ENCODE data around the gene MILR1.
A peak's percentile ranks its signal among the peaks of the same experiment; 100 is the strongest.
"Not testable (repeated sequence)": the region's sequence is repeated elsewhere in the genome, so short reads cannot be mapped to it uniquely, and the experiment has no call there.

The MILR1 gene

GRCh38 chr17:64477849-64478248 is 28.9 kb downstream of the MILR1 start:
- H3K9me3 ChIP-seq (ENCODE audit: low read depth, low read length) = no peaks in the 10 kb centered on the region
- peaks cover 34% of the 10 kb centered on the region for H3K36me3 ChIP-seq (ENCODE audit: insufficient read depth, low read length)
- DNase-seq (ENCODE audit: low read depth, low spot score) = no peak
- no peak overlapping the region for H3K9ac ChIP-seq (ENCODE audit: insufficient read length)
- 0 out of 2 replicates have a peak overlapping the region, but pooled peaks have one; percentile 40 for H3K27ac ChIP-seq
- TF ChIP-seq POLR2AphosphoS5 (IDR thresholded peaks at IDR 0.05; ENCODE audit: borderline replicate concordance, low read depth, low read length) (no peak), EZH2 (IDR thresholded peaks at IDR 0.05) (no peak), FOXP2 (optimal IDR thresholded peaks at IDR 0.05; ENCODE audit: control extremely low read depth, extremely low read length, insufficient read depth) (no peak)
- no peak overlapping the region for H3K4me3 ChIP-seq

DNA sequence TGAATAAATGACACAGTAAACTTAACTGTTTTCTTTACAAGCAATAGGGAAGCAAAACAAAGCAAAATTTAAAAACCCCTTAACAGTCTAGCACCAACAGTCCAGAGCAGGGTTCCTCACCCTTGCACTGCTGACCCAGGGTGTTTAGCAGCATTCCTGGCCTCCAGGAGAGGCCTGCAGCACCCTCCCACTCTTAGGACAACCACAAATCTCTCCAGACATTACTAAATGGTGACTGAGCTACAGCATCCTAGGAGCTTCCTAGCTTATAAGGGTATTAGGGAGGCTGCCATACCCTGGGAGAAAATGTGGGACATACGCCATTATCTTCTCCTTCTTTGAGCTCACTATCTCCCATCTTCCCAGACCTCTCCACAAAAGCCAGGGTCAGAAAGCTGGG is 32.0 kb downstream of the MILR1 start:
- DNase-seq (ENCODE audit: low read depth, low spot score) = no peak
- no peak overlapping the region for H3K9ac ChIP-seq (ENCODE audit: insufficient read length)
- H3K27ac ChIP-seq = no peak overlapping the region
- H3K9me3 ChIP-seq (ENCODE audit: low read depth, low read length) = no peaks in the 10 kb centered on the region
- peaks cover 60% of the 10 kb centered on the region for H3K36me3 ChIP-seq (ENCODE audit: insufficient read depth, low read length)
- TF ChIP-seq EZH2 (IDR thresholded peaks at IDR 0.05) = no peak
- TF ChIP-seq FOXP2 (optimal IDR thresholded peaks at IDR 0.05; ENCODE audit: control extremely low read depth, extremely low read length, insufficient read depth) = no peak
- TF ChIP-seq POLR2AphosphoS5 (IDR thresholded peaks at IDR 0.05; ENCODE audit: borderline replicate concordance, low read depth, low read length) = no peak
- no peak overlapping the region for H3K4me3 ChIP-seq

- Histone ChIP-seq H3K4me3 (no peak overlapping the region), H3K36me3 (ENCODE audit: insufficient read depth, low read length) (peaks cover 55% of the 10 kb centered on the region), H3K27ac (no peak overlapping the region), H3K9ac (ENCODE audit: insufficient read length) (no peak overlapping the region), H3K9me3 (ENCODE audit: low read depth, low read length) (no peaks in the 10 kb centered on the region)
- DNase-seq (ENCODE audit: low read depth, low spot score) = no peak
- TF ChIP-seq POLR2AphosphoS5 (IDR thresholded peaks at IDR 0.05; ENCODE audit: borderline replicate concordance, low read depth, low read length) = no peak
- no peak for TF ChIP-seq EZH2 (IDR thresholded peaks at IDR 0.05)
- TF ChIP-seq FOXP2 (optimal IDR thresholded peaks at IDR 0.05; ENCODE audit: control extremely low read depth, extremely low read length, insufficient read depth) = no peak
Observed at GRCh38 chr17:64484380-64484779, 35.5 kb downstream of the MILR1 start.

- no peaks in the 10 kb centered on the region for H3K9me3 ChIP-seq (ENCODE audit: low read depth, low read length)
- DNase-seq (ENCODE audit: low read depth, low spot score) = no peak
- H3K9ac ChIP-seq (ENCODE audit: insufficient read length) = no peak overlapping the region
- H3K27ac ChIP-seq = no peak overlapping the region
- H3K36me3 ChIP-seq (ENCODE audit: insufficient read depth, low read length) = peaks cover 68% of the 10 kb centered on the region
- no peak overlapping the region for H3K4me3 ChIP-seq
- no peak for TF ChIP-seq EZH2 (IDR thresholded peaks at IDR 0.05)
- TF ChIP-seq POLR2AphosphoS5 (IDR thresholded peaks at IDR 0.05; ENCODE audit: borderline replicate concordance, low read depth, low read length) = no peak
- TF ChIP-seq FOXP2 (optimal IDR thresholded peaks at IDR 0.05; ENCODE audit: control extremely low read depth, extremely low read length, insufficient read depth) = no peak
Observed at GRCh38 chr17:64488301-64488700, 39.4 kb downstream of the MILR1 start.

- H3K36me3 ChIP-seq (ENCODE audit: insufficient read depth, low read length) = peaks cover 44% of the 10 kb centered on the region
- no peak overlapping the region for H3K9ac ChIP-seq (ENCODE audit: insufficient read length)
- no peaks in the 10 kb centered on the region for H3K9me3 ChIP-seq (ENCODE audit: low read depth, low read length)
- no peak overlapping the region for H3K4me3 ChIP-seq
- no peak for TF ChIP-seq POLR2AphosphoS5 (IDR thresholded peaks at IDR 0.05; ENCODE audit: borderline replicate concordance, low read depth, low read length)
- TF ChIP-seq FOXP2 (optimal IDR thresholded peaks at IDR 0.05; ENCODE audit: control extremely low read depth, extremely low read length, insufficient read depth) = no peak
- TF ChIP-seq EZH2 (IDR thresholded peaks at IDR 0.05) = no peak
- H3K27ac ChIP-seq = no peak overlapping the region
- DNase-seq (ENCODE audit: low read depth, low spot score) = no peak
Observed at GRCh38 chr17:64491034-64491860, 42.3 kb downstream of the MILR1 start.

- Histone ChIP-seq H3K9me3 (ENCODE audit: low read depth, low read length) (no peaks in the 10 kb centered on the region), H3K9ac (ENCODE audit: insufficient read length) (no peak overlapping the region), H3K36me3 (ENCODE audit: insufficient read depth, low read length) (peaks cover 42% of the 10 kb centered on the region), H3K4me3 (no peak overlapping the region), H3K27ac (peak overlapping the region; percentile 14; the same call in 1 of the 2 replicates)
- no peak for TF ChIP-seq POLR2AphosphoS5 (IDR thresholded peaks at IDR 0.05; ENCODE audit: borderline replicate concordance, low read depth, low read length)
- TF ChIP-seq EZH2 (IDR thresholded peaks at IDR 0.05) = no peak
- no peak for TF ChIP-seq FOXP2 (optimal IDR thresholded peaks at IDR 0.05; ENCODE audit: control extremely low read depth, extremely low read length, insufficient read depth)
- DNase-seq (ENCODE audit: low read depth, low spot score) = no peak
Observed at GRCh38 chr17:64491994-64492393, 43.1 kb downstream of the MILR1 start.

DNA sequence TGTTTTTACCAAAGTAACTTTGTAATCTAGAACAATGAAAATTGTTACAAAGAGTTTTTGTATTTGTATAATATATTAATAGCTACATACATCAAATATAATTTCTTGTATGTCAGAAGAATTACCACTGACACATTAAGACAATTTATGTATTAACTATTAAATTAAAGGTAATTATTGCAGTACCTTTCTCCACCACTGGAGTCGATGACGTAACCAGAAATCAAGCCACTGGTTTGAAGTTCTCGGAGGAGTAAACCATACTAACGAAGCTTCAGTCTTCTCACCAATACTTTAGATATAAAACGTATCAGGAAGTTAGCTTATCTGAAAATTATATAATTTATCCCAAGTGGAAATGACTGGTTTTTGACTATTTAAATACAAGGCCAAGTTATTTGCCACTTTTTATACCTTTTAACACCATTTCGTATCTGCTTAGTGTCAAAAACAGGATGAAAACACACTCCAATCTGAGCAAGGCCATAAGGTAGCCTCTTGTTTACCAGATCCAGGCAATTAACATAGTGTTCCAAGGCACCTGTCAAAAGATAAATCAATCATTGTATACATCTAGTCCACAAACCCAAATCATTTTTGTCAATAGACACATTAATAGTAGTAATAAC is 43.7 kb downstream of the MILR1 start:
- peaks cover 40% of the 10 kb centered on the region for H3K36me3 ChIP-seq (ENCODE audit: insufficient read depth, low read length)
- H3K27ac ChIP-seq = peak overlapping the region; percentile 14; the same call in 1 of the 2 replicates
- H3K9ac ChIP-seq (ENCODE audit: insufficient read length) = no peak overlapping the region
- no peak overlapping the region for H3K4me3 ChIP-seq
- TF ChIP-seq FOXP2 (optimal IDR thresholded peaks at IDR 0.05; ENCODE audit: control extremely low read depth, extremely low read length, insufficient read depth) = no peak
- TF ChIP-seq EZH2 (IDR thresholded peaks at IDR 0.05) = no peak
- TF ChIP-seq POLR2AphosphoS5 (IDR thresholded peaks at IDR 0.05; ENCODE audit: borderline replicate concordance, low read depth, low read length) = no peak
- DNase-seq (ENCODE audit: low read depth, low spot score) = no peak
- H3K9me3 ChIP-seq (ENCODE audit: low read depth, low read length) = no peaks in the 10 kb centered on the region

DNA sequence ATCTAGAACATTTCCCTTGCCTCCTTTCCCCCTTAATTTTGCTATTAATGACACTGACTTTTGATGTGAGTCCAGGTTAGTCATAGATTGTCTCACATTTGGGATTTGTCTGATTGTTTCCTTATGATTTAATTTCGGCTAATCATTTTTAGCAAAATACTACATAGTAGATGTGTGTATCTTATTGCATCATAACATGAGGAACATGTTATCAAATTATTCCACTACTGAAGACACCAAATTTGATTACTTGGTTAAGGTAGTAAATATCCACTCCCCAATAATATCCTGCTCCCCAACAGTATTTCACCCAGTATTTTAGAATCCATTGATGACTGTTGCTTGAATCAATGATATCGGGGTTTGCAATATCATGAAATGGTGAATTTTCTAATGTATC is 45.2 kb downstream of the MILR1 start:
- H3K27ac ChIP-seq = 0 out of 2 replicates have a peak overlapping the region, but pooled peaks have one; percentile 40

GRCh38 chr17:64495300-64495699 is 46.4 kb downstream of the MILR1 start:
- peak overlapping the region; percentile 93 for H3K4me3 ChIP-seq
- not testable (repeated sequence) for DNase-seq (ENCODE audit: low read depth, low spot score); H3K9me3 ChIP-seq (ENCODE audit: low read depth, low read length); H3K9ac ChIP-seq (ENCODE audit: insufficient read length); H3K27ac ChIP-seq
- peaks cover 56% of the 10 kb centered on the region for H3K36me3 ChIP-seq (ENCODE audit: insufficient read depth, low read length)

More for the DNA sequence above, 45.2 kb downstream of the MILR1 start:
- no peaks in the 10 kb centered on the region for H3K9me3 ChIP-seq (ENCODE audit: low read depth, low read length)
- H3K36me3 ChIP-seq (ENCODE audit: insufficient read depth, low read length) = peaks cover 54% of the 10 kb centered on the region
- H3K9ac ChIP-seq (ENCODE audit: insufficient read length) = no peak overlapping the region
- TF ChIP-seq FOXP2 (optimal IDR thresholded peaks at IDR 0.05; ENCODE audit: control extremely low read depth, extremely low read length, insufficient read depth) (no peak), EZH2 (IDR thresholded peaks at IDR 0.05) (no peak), POLR2AphosphoS5 (IDR thresholded peaks at IDR 0.05; ENCODE audit: borderline replicate concordance, low read depth, low read length) (no peak)
- DNase-seq (ENCODE audit: low read depth, low spot score) = no peak
- H3K4me3 ChIP-seq = peak overlapping the region; percentile 19; the same call in 1 of the 2 replicates

Measured in SK-N-MC (cell line).